ENCODE measurements around the gene SPATA32. TPM values are rescaled to one million over a fixed set of nuclear protein-coding genes. Genes with fewer than 3 reads are reported as not detected.

The SPATA32 gene
- total RNA-seq: under 1 TPM; 0.25 TPM

DNA sequence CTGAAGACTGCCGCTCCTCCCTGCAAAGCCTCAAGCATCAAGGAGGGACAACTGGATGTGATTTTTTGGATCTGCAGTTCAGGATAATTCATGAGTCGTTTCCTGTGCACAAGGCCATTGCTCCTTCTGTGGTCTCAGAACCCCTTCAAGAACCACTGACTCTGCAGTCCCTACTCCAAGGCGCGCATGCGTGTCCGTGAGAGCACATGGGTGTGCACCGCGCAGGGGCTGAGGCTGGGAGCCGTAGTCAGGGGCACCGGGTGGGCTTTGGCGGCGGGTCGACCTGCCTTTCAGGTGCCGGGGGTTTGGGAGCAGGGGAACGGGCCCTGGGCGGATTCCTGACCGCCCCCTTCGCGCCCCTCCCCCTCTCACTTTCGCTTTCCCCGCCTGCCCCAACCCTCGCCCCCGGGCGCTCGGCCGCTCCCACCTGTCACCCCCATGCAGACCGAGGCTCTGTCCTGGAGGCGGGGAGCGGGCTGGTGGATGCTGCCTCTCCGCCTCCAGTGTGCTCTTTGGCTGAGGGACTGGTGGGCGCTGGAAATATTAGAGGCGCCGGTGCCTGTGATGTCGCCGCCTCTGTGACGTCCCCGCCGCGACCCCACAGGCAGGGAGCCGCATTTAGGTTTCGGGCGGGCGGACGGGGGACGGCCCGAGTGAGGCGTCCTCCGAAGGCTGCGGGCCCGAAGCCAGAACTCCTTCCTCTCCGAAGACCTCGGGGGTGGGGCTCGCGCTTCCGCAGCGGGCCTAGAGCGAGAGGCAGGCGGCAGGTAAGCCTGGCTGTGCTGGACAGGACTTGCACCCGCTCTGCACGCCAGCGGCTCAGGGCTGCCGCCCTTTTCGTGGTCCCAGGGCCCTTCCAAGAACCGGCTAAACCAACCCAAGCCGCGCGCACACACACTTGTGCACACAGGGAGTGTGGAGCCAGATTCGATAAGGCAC lies at the start of gene SPATA32:
Gene SPATA32 (minus strand): TSS at position 518 of the 939 bp plus-strand sequence. CDS start 78 bp downstream, at position 440.
- ChIA-PET POLR2A (interaction anchor here (1.3 kb wide), 1 partner anchor 131 kb away, joined by 3 read pairs; no protein-coding TSS in a partner anchor), CTCF (interaction anchor here (1.3 to 6.0 kb wide), 3 partner anchors 13 to 56 kb away, joined by 3 to 32 read pairs (median 4); no protein-coding TSS in a partner anchor)

DNA sequence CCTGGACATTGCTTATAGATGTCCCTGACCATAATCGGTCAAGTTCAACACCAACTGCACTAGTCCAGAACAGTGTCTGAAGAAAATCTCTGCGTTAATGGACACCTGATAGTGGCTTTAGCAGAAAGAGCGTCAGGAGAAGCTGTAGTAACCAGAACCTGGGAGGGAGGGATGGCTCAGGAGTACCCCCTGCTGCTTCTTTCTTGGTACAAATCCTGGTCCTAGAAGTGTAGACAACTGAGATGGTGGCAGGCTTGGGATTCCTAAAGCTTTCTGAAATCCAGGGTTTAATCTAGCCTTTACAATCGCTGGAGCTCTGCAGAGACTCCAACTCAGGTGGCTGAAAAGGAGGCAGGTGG lies 49.5 kb upstream of the SPATA32 start:
- CTCF ChIA-PET: interaction anchor here (0.7 to 2.5 kb wide), 10 partner anchors 11 to 92 kb away, joined by 3 to 16 read pairs (median 4); no protein-coding TSS in a partner anchor
- POLR2A ChIA-PET: interaction anchor here (0.5 to 3.0 kb wide), 7 partner anchors 9 to 90 kb away, joined by 3 to 18 read pairs (median 4); partner anchors contain the start of gene FMNL1

DNA sequence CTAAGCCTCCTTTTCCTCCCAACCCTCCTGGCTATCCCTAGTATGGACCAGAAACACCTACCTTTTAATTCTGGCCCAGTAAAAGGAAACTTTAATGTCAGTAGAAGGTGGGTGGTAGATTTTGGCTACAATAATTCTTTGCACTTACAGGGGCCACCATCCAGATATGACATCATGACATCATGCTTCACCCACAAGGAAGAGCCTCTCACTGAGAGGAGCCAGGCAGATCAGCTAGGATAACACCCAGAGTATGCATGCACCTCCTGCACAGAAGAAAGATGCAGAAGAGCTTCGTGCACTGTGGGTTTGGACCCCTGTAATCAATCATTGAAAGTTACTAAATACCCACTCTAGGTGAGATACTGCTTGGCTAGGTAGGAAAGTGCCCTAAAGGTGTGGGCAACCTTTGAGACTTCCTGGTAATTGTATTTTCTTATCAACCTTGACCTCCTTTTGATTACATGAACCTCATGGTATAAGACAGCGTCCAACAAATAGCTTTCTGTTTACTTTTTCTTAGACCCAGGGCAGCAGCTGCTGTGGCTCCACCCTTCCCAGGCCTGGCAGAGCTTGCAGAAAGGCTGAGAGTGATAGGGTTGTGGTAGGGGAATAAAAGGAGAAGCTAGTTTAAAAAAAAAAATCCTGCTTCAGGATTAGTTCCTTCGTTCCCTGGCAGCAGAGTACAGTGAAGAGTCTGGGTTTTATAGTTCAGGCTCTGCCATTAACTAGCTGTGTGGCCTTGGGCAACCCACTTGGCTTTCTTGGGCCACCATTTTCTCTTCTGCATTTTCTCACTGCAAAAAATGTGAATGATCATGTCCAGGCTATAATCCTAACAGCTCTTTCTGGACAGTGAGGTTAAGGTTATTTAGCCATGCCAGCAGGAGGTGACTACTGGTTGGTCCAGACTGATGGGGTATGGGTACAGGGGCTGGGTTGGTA lies 48.8 kb upstream of the SPATA32 start:
- ChIA-PET CTCF (interaction anchor here (1.0 to 2.5 kb wide), 6 partner anchors 11 to 97 kb away, joined by 3 to 16 read pairs (median 6); no protein-coding TSS in a partner anchor), POLR2A (interaction anchor here (0.5 to 3.0 kb wide), 4 partner anchors 8 to 85 kb away, joined by 3 to 18 read pairs (median 6); no protein-coding TSS in a partner anchor)

GRCh38 chr17:45309400-45309799 lies 47.5 kb upstream of the SPATA32 start:
- POLR2A ChIA-PET: no interaction called here
- CTCF ChIA-PET: interaction anchor here (0.6 to 2.3 kb wide), 2 partner anchors 76 to 601 kb away, joined by 3 to 10 read pairs; no protein-coding TSS in a partner anchor

DNA sequence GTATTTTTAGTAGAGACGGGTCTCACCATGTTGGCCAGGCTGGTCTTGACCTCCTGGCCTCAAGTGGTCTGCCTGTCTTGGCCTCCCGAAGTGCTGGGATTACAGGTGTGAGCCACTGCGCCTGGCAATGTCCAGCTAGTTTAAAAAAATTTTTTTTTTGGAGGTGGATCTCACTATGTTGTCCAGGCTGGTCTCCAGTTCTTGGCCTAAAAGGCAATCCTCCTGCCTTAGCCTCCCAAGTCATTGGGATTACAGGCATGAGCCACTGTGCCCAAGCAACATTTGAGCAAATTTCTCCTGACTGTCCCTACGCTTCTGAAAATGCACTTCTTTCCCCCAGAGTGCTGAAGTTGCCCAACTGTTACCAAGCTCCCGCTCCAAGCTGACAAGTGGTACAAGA lies 46.9 kb upstream of the SPATA32 start:
- POLR2A ChIA-PET: interaction anchor here (1.5 kb wide), 1 partner anchor 8 kb away, joined by 7 read pairs; the partner anchor contains the start of gene MAP3K14

GRCh38 chr17:45308016-45308365 lies 46.1 kb upstream of the SPATA32 start:
- CTCF ChIA-PET: interaction anchor here (1.3 to 2.7 kb wide), 5 partner anchors 9 to 89 kb away, joined by 3 to 11 read pairs (median 4); partner anchors contain the start of gene MAP3K14
- POLR2A ChIA-PET: interaction anchor here (1.5 kb wide), 1 partner anchor 9 kb away, joined by 7 read pairs; the partner anchor contains the start of gene MAP3K14

More for the DNA sequence above, 46.9 kb upstream of the SPATA32 start:
- CTCF ChIA-PET: interaction anchor here (0.6 to 2.7 kb wide), 3 partner anchors 8 to 601 kb away, joined by 3 to 11 read pairs (median 4); partner anchors contain the start of gene MAP3K14

DNA sequence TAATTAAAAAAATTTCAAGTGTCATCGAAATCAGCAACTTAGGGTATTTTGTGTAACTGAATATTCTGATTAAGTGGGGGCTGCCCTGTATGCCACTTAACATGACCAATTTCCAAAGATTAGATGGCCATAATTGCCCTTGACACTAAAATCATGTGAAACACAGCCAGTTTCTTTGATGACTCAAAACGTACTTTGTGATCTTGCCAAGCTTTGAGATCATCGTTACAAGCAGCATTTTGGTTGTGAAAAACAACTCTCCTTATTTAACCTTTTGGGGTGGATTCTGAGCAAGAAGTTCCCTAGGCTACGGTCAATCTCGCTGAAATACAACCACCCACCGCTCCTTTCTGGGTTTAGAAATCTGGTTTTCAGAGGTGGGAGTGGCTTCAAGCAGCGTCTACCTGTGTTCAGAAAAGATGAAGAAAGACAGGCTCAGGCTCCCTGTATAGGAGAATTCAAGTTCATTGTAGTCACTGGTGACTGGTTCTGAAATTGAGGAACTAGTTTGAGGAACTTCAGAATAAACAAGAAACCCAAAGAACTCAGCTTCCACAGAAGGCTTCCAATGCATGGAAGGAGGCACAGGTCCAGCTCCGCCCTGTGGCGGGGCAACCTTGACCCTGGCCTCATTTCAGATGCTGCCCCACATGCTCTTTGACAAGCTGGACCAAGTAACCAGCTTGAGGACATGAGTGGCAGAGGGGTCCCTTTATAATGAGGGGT lies 45.6 kb upstream of the SPATA32 start:
- ChIA-PET CTCF (interaction anchor here (0.9 to 2.7 kb wide), 7 partner anchors 10 to 89 kb away, joined by 3 to 11 read pairs (median 4); partner anchors contain the start of gene MAP3K14), POLR2A (interaction anchor here (0.6 to 1.6 kb wide), 3 partner anchors 8 to 1187 kb away, joined by 7 to 9 read pairs (median 7); partner anchors contain the start of gene MAP3K14)

DNA sequence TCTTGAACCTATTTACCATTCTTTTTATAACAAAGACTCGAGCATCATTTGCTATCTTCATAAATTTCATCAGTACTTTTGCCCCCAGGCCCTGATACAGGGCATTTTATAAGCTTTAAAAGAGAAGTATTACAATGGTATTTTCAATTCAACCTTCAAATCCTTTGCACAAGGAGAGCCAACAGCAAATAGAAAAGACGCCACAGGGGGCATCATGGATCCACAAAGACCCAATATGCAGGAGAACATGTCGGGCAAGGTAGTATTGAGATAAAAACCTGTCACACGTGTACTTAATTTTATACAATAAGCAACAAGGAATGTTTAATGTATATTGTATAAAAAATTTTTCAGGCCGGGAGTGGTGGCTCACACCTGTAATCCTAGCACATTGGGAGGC lies 44.7 kb upstream of the SPATA32 start:
- POLR2A ChIA-PET: interaction anchor here (1.6 kb wide), 1 partner anchor 9 kb away, joined by 7 read pairs; no protein-coding TSS in a partner anchor

DNA sequence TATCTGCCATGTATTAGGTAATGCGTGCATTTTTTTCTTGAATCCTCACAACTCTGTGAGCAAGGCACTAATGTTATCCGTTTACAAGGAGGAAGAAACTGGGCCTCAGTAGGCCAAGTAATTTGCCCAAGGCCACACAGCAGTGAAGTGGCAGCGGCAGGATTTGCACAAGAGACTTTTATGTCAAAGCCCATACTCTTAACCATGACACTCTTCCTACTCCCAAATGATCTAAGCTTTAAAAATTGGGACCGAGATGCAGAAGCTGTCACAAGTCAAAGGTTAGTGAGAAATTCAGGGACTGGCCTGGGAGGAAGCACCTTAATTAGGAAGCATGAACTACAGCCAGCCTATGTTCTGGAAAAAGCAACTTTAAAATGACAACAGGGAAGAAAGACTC lies 44.2 kb upstream of the SPATA32 start:
- ChIA-PET CTCF (interaction anchor here (1.2 to 2.7 kb wide), 4 partner anchors 11 to 29 kb away, joined by 3 to 11 read pairs (median 6); partner anchors contain the start of gene MAP3K14), POLR2A (interaction anchor here (1.0 to 1.6 kb wide), 2 partner anchors 8 to 9 kb away, joined by 3 to 7 read pairs; no protein-coding TSS in a partner anchor)

More for the DNA sequence above, 44.7 kb upstream of the SPATA32 start:
- CTCF ChIA-PET: interaction anchor here (0.9 to 2.7 kb wide), 6 partner anchors 10 to 79 kb away, joined by 3 to 11 read pairs (median 4); partner anchors contain the start of gene MAP3K14

DNA sequence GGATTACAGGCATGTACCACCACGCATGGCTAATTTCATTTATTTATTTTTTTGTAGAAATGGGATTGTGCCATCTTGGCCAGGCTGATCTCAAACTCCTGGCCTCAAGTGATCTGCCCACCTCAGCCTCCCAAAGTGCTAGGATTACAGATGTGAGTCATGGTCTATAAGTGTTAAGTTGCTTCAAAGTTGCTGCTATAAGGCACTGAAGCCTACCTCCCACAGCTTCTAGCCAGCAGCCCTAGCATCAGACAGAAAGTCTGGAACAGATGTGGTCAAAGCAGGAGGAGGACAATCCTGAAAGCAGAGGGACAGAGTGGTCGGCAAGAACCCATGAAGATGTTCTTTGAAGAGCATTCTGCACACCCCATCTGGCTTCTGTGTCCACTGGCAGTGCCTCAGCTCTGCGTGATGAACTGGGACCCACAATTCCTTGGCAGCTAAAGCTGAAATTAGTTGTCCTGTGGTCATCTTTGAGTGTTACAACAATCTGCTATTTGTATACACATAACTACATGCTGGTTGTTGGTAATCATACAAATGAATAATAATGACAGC lies 43.7 kb upstream of the SPATA32 start:
- CTCF ChIA-PET: interaction anchor here (1.2 kb wide), 1 partner anchor 28 kb away, joined by 3 read pairs; no protein-coding TSS in a partner anchor
- POLR2A ChIA-PET: interaction anchor here (1.0 kb wide), 1 partner anchor 9 kb away, joined by 3 read pairs; no protein-coding TSS in a partner anchor

DNA sequence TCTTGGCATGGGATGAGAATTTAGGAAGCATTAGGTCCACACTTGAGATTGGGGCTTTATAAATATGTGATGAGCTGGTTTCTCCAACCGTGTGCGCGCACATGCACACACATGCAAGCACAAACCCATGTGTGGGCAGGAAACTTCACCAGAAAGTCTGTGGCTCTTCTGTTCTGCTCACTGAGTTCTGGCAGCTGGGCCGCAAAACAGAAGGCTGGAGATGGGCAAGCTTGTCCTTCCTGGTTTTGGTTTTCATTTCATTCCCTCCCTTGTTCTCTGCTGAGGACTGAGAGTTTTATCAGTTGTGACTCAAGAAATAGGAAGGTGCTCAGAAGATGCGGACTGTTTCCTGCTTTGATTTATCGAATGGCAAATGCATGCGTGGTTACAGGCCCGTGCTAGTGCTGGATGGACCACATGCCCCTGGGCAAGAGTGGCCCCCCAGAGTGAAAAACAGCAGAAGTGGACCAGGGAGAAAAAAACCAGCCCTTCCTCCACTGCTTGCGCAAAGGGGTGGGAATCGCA lies 40.8 kb upstream of the SPATA32 start:
- ChIA-PET POLR2A (interaction anchor here (1.0 to 2.0 kb wide), 3 partner anchors 9 to 15 kb away, joined by 4 to 7 read pairs (median 5); no protein-coding TSS in a partner anchor), CTCF (interaction anchor here (0.7 to 2.1 kb wide), 8 partner anchors 7 to 82 kb away, joined by 3 to 9 read pairs (median 3); partner anchors contain the start of gene MAP3K14)

DNA sequence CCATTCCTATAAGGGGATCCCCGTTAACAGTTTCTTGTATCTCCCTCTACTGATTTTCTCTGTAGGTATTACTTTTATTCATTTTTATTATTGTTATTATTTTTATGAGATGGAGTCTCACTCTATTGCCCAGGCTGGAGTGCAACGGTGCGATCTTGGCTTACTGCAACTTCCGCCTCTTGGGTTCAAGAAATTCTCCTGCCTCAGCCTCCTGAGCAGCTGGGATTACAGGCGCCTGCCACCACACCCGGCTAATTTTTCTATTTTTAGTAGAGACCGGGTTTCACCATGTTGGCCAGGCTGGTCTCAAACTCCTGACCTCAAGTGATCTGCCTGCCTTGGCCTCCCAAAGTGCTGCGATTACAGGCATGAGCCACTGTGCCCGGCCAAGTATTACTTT lies 40.3 kb upstream of the SPATA32 start:
- CTCF ChIA-PET: interaction anchor here (1.0 to 2.1 kb wide), 6 partner anchors 10 to 82 kb away, joined by 3 to 9 read pairs (median 4); partner anchors contain the start of gene MAP3K14
- POLR2A ChIA-PET: interaction anchor here (1.0 to 2.0 kb wide), 3 partner anchors 10 to 15 kb away, joined by 4 to 7 read pairs (median 5); no protein-coding TSS in a partner anchor

GRCh38 chr17:45301674-45302073 lies 39.8 kb upstream of the SPATA32 start:
- ChIA-PET CTCF (interaction anchor here (1.2 to 2.1 kb wide), 4 partner anchors 11 to 83 kb away, joined by 3 to 9 read pairs (median 4); no protein-coding TSS in a partner anchor), POLR2A (interaction anchor here (1.0 to 2.0 kb wide), 2 partner anchors 10 to 16 kb away, joined by 5 to 7 read pairs; no protein-coding TSS in a partner anchor)

DNA sequence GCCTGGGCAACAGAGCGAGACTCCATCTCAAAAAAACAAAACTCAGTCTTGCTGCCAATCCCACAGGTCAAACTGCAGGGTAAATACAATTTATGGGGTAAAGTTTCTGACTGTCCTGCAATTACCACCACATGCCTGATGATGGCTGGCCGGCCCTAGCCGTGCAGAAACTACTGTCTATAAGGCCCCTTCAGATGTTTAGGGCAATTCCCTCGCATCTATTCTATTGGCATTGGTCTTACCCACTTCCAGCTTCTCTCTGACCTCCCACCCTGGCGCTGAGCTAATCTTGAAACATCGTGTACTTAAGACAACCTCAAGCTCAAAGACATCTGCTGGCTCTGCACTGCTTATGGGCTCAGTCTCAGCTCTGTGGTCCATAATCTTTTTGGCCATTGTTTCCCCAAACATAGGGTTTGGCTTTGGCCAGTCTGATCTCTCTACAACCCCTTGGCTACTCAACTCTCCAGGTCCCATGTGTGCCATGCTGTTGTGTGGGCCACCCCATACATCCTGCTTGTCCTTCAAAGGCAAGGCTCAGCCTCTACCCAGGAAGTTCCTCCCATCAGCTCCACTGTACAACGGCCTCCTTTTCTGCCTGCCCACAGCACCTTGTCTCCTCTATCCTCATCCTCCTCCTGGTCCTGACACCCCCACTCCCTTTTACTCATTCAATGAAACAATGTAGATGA lies 38.3 kb upstream of the SPATA32 start:
- ChIA-PET CTCF (interaction anchor here (0.6 to 1.7 kb wide), 4 partner anchors 11 to 70 kb away, joined by 3 to 4 read pairs (median 3); no protein-coding TSS in a partner anchor), POLR2A (no interaction called here)

GRCh38 chr17:45299361-45299760 lies 37.5 kb upstream of the SPATA32 start:
- CTCF ChIA-PET: interaction anchor here (1.5 kb wide), 1 partner anchor 27 kb away, joined by 5 read pairs; no protein-coding TSS in a partner anchor
- POLR2A ChIA-PET: no interaction called here

Measured in activated CD8-positive, alpha-beta memory T cell treated with anti-CD3 and anti-CD28 coated beads for 36 hours (primary cell).